ENCODE data around the gene UBXN7. TPM values are rescaled to one million over a fixed set of nuclear protein-coding genes. Genes with fewer than 3 reads are reported as not detected.
"Not testable (repeated sequence)": the region's sequence is repeated elsewhere in the genome, so short reads cannot be mapped to it uniquely, and the experiment has no call there.

UBXN7 gene
- total RNA-seq, 1 experiment from 2014 or later: 10.2 TPM

DNA sequence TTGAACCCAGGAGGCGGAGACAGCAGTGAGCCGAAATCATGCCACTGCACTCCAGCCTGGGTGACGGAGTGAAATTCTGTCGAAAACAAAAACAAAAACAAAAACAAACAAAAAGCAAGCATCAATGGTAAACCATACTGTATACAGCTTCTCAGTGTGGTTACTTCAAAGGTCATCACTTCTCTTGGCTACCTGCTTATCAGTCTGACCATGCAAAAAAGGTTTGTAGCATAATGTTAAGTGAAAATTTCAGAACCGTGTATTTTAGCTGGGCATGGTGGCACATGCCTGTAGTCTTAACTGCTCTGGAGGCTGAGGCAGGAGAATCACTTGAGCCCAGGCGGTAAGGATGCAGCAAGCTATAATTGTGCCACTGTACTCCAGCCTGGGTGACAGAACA lies 4.2 kb downstream of the UBXN7 start:
- Histone ChIP-seq H3K36me3 (ENCODE audit: low read depth, low read length) (peaks cover 5% of the 10 kb centered on the region; the same call in 1 of the 2 replicates), H3K4me1 (ENCODE audit: insufficient read depth, low read length) (peaks cover 6% of the 10 kb centered on the region; the same call in 1 of the 2 replicates), H3K4me3 (ENCODE audit: low read length) (no peak overlapping the region), H3K9me2 (replicated peaks; ENCODE audit: low read length) (no peaks in the 10 kb centered on the region), H3K9me3 (ENCODE audit: low read length) (no peaks in the 10 kb centered on the region), H3K9ac (ENCODE audit: low read length) (no peak overlapping the region), H4K20me1 (ENCODE audit: low read length) (peaks cover 11% of the 10 kb centered on the region), H3K27ac (ENCODE audit: low read length) (no peak overlapping the region), H3F3A (ENCODE audit: low read length, unreplicated experiment) (no peaks in the 10 kb centered on the region), H2AFZ (ENCODE audit: low read length) (no peak overlapping the region), H3K27me3 (ENCODE audit: low read length) (no peaks in the 10 kb centered on the region), H3K79me2 (ENCODE audit: low read length) (peaks cover 91% of the 10 kb centered on the region), H3K4me2 (ENCODE audit: low read length) (no peak overlapping the region)
- no TSS peak for BruUV-seq (replicated peaks)
- DNase-seq (no peak), ATAC-seq (no peak)
- intact Hi-C loops (cut with micrococcal nuclease): no loop called here
- TF ChIP-seq EZH2phosphoT487 (IDR thresholded peaks at IDR 0.05; ENCODE audit: borderline replicate concordance, low read length) (no peak), EZH2 (IDR thresholded peaks at IDR 0.05; ENCODE audit: low read length, unreplicated experiment) (no peak)
- TF ChIP-seq, protein P1, sequence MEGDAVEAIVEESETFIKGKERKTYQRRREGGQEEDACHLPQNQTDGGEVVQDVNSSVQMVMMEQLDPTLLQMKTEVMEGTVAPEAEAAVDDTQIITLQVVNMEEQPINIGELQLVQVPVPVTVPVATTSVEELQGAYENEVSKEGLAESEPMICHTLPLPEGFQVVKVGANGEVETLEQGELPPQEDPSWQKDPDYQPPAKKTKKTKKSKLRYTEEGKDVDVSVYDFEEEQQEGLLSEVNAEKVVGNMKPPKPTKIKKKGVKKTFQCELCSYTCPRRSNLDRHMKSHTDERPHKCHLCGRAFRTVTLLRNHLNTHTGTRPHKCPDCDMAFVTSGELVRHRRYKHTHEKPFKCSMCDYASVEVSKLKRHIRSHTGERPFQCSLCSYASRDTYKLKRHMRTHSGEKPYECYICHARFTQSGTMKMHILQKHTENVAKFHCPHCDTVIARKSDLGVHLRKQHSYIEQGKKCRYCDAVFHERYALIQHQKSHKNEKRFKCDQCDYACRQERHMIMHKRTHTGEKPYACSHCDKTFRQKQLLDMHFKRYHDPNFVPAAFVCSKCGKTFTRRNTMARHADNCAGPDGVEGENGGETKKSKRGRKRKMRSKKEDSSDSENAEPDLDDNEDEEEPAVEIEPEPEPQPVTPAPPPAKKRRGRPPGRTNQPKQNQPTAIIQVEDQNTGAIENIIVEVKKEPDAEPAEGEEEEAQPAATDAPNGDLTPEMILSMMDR (conservative IDR thresholded peaks at IDR 0.05; ENCODE audit: low read depth, low read length): no peak
- ChIA-PET POLR2A (ENCODE audit: unreplicated experiment) (no interaction called here), CTCF (no interaction called here)

DNA sequence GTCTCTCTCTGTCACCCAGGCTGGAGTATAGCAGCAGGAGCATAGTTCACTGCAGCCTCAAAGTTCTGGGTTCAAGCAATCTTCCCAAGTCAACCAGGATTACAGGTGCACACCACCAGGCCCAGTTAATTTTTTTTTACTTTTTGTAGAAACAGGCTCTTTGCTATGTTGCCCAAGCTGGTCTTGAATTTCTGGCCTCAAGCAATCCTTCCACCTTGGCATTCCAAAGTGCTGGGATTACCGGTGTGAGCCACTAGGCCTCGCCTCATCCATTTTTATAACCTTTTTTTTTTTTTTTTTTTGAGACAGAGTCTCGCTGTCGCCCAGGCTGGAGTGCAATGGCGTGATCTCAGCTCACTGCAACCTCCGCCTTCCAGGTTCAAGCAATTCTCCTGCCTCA lies 7.8 kb downstream of the UBXN7 start:
- H3F3A ChIP-seq (ENCODE audit: low read length, unreplicated experiment); H2AFZ ChIP-seq (ENCODE audit: low read length); ATAC-seq; intact Hi-C loops (cut with micrococcal nuclease); H3K4me1 ChIP-seq (ENCODE audit: insufficient read depth, low read length); H3K9me3 ChIP-seq (ENCODE audit: low read length); DNase-seq; BruUV-seq (replicated peaks); H3K27ac ChIP-seq (ENCODE audit: low read length); H3K4me3 ChIP-seq (ENCODE audit: low read length); H4K20me1 ChIP-seq (ENCODE audit: low read length); CTCF ChIA-PET; H3K9ac ChIP-seq (ENCODE audit: low read length); H3K9me2 ChIP-seq (replicated peaks; ENCODE audit: low read length); H3K4me2 ChIP-seq (ENCODE audit: low read length); H3K27me3 ChIP-seq (ENCODE audit: low read length); H3K36me3 ChIP-seq (ENCODE audit: low read depth, low read length): not testable (repeated sequence)
- H3K79me2 ChIP-seq (ENCODE audit: low read length): peaks cover 99% of the 10 kb centered on the region
- POLR2A ChIA-PET (ENCODE audit: unreplicated experiment): interaction anchor here (0.6 kb wide), 1 partner anchor 143 kb away, joined by 22 read pairs; no protein-coding TSS in a partner anchor

GRCh38 chr3:196423044-196423781 lies 9.0 kb downstream of the UBXN7 start:
- BruUV-seq (replicated peaks): no TSS peak
- DNase-seq (no peak), ATAC-seq (no peak)
- no peaks in the 10 kb centered on the region for H3K9me2 ChIP-seq (replicated peaks; ENCODE audit: low read length)
- peaks cover 98% of the 10 kb centered on the region for H3K79me2 ChIP-seq (ENCODE audit: low read length)
- H3K9me3 ChIP-seq (ENCODE audit: low read length): no peaks in the 10 kb centered on the region
- ChIA-PET POLR2A (ENCODE audit: unreplicated experiment) (interaction anchor here (0.5 kb wide), 1 partner anchor 224 kb away, joined by 5 read pairs; no protein-coding TSS in a partner anchor), CTCF (no interaction called here)
- no peak for TF ChIP-seq EZH2 (IDR thresholded peaks at IDR 0.05; ENCODE audit: low read length, unreplicated experiment)
- no peak for TF ChIP-seq EZH2phosphoT487 (IDR thresholded peaks at IDR 0.05; ENCODE audit: borderline replicate concordance, low read length)
- TF ChIP-seq, protein P1 (conservative IDR thresholded peaks at IDR 0.05; ENCODE audit: low read depth, low read length): no peak
- H3K4me2 ChIP-seq (ENCODE audit: low read length): no peak overlapping the region
- no peak overlapping the region for H3K27ac ChIP-seq (ENCODE audit: low read length)
- intact Hi-C loops (cut with micrococcal nuclease): no loop called here
- H3K9ac ChIP-seq (ENCODE audit: low read length): no peak overlapping the region
- no peaks in the 10 kb centered on the region for H3K27me3 ChIP-seq (ENCODE audit: low read length)
- H3F3A ChIP-seq (ENCODE audit: low read length, unreplicated experiment): no peaks in the 10 kb centered on the region
- H3K4me1 ChIP-seq (ENCODE audit: insufficient read depth, low read length): no peaks in the 10 kb centered on the region
- peaks cover 9% of the 10 kb centered on the region for H4K20me1 ChIP-seq (ENCODE audit: low read length)
- 0 out of 2 replicates have a peak, but pooled peaks cover 5% of the 10 kb centered on the region for H3K36me3 ChIP-seq (ENCODE audit: low read depth, low read length)
- H2AFZ ChIP-seq (ENCODE audit: low read length): no peak overlapping the region
- no peak overlapping the region for H3K4me3 ChIP-seq (ENCODE audit: low read length)

GRCh38 chr3:196421668-196422067 lies 10.6 kb downstream of the UBXN7 start:
- H3K4me2 ChIP-seq (ENCODE audit: low read length); H3K27ac ChIP-seq (ENCODE audit: low read length); intact Hi-C loops (cut with micrococcal nuclease); H4K20me1 ChIP-seq (ENCODE audit: low read length); H3K9ac ChIP-seq (ENCODE audit: low read length); H3K9me2 ChIP-seq (replicated peaks; ENCODE audit: low read length); ATAC-seq; H3K27me3 ChIP-seq (ENCODE audit: low read length); H3K36me3 ChIP-seq (ENCODE audit: low read depth, low read length); POLR2A ChIA-PET (ENCODE audit: unreplicated experiment); CTCF ChIA-PET; H3F3A ChIP-seq (ENCODE audit: low read length, unreplicated experiment); H3K4me1 ChIP-seq (ENCODE audit: insufficient read depth, low read length); BruUV-seq (replicated peaks); DNase-seq; H2AFZ ChIP-seq (ENCODE audit: low read length); H3K4me3 ChIP-seq (ENCODE audit: low read length); H3K9me3 ChIP-seq (ENCODE audit: low read length): not testable (repeated sequence)
- H3K79me2 ChIP-seq (ENCODE audit: low read length): peaks cover 93% of the 10 kb centered on the region

Measured in PC-3 (cell line).